CD4-positive, alpha-beta memory T cell (primary cell): ENCODE measurements around the gene TXNRD2. TPM values are rescaled to one million over a fixed set of nuclear protein-coding genes. Genes with fewer than 3 reads are reported as not detected.
"Not testable (repeated sequence)": the region's sequence is repeated elsewhere in the genome, so short reads cannot be mapped to it uniquely, and the experiment has no call there.

Experiments used
- CTCF ChIA-PET: fragments of 350-600 bp; sonication (Branson Sonifier 250); formaldehyde crosslinking; loops from one replicate; lab custom pipeline; 2021; ENCODE audit warnings: inconsistent platforms; ENCODE audit not compliant: partially characterized antibody; lab: Charles Lee
- POLR2A ChIA-PET: fragments of 350-600 bp; sonication (Branson Sonifier 250); formaldehyde crosslinking; loops from one replicate; lab custom pipeline; 2021; ENCODE audit not compliant: partially characterized antibody; lab: Charles Lee
- DNase-seq, 5 donors: peaks; one replicate each; pipeline versions ENCODE4 v3.0.0 to v3.0.0-alpha.2; 2020 to 2022; ENCODE audit warnings: mixed read lengths in 1 of 5
- H3K27ac ChIP-seq: one replicate; pipeline ENCODE4 v1.7.0; 2013; ENCODE audit warnings: low read depth, low read length
- H3K27me3 ChIP-seq: 2 replicates; pipeline ENCODE4 v1.7.0; 2013; ENCODE audit warnings: mild to moderate bottlenecking, low read length, moderate library complexity; ENCODE audit not compliant: insufficient read depth
- H3K36me3 ChIP-seq: 2 replicates; pipeline ENCODE4 v1.7.0; 2013; ENCODE audit warnings: mild to moderate bottlenecking, low read length, moderate library complexity; ENCODE audit not compliant: insufficient read depth
- H3K4me1 ChIP-seq: 2 replicates; pipeline ENCODE4 v1.7.0; 2013; ENCODE audit warnings: mild to moderate bottlenecking, low read length, moderate library complexity; ENCODE audit not compliant: insufficient read depth
- H3K4me3 ChIP-seq, 2 donors: one replicate each; pipeline ENCODE4 v1.7.0; 2013; ENCODE audit warnings: low read length in 2 of 2, mild to moderate bottlenecking in 1 of 2
- H3K9me3 ChIP-seq, 2 donors: one replicate each; pipeline ENCODE4 v1.7.0; 2013; ENCODE audit warnings: low read length in 2 of 2, control low read depth in 1 of 2; ENCODE audit not compliant: control insufficient read depth in 1 of 2
- H3K27ac Mint-ChIP-seq, 7 donors: one replicate each; pipeline ENCODE4 v1.8.0; 2020 to 2021; ENCODE audit warnings: mixed read lengths in 7 of 7, mild to moderate bottlenecking in 6 of 7, inconsistent platforms in 3 of 7, moderate library complexity in 3 of 7
- H3K27me3 Mint-ChIP-seq, 2 donors: one replicate each; pipeline ENCODE4 v1.8.0; 2020 to 2021; ENCODE audit warnings: mixed read lengths in 2 of 2
- H3K36me3 Mint-ChIP-seq, 2 donors: one replicate each; pipeline ENCODE4 v1.8.0; 2020 to 2021; ENCODE audit warnings: mixed read lengths in 2 of 2, inconsistent platforms in 1 of 2, mild to moderate bottlenecking in 1 of 2
- H3K4me1 Mint-ChIP-seq, 4 donors: one replicate each; pipeline ENCODE4 v1.8.0; 2020 to 2021; ENCODE audit warnings: mixed read lengths in 4 of 4, mild to moderate bottlenecking in 1 of 4
- H3K4me3 Mint-ChIP-seq, 8 donors: one replicate each; pipeline ENCODE4 v1.8.0; 2020 to 2021; ENCODE audit warnings: mixed read lengths in 8 of 8, mild to moderate bottlenecking in 7 of 8, moderate library complexity in 6 of 8, inconsistent platforms in 3 of 8
- H3K9me3 Mint-ChIP-seq, 8 donors: one replicate each; pipeline ENCODE4 v1.8.0; 2020 to 2021; ENCODE audit warnings: mixed read lengths in 8 of 8, mild to moderate bottlenecking in 5 of 8, inconsistent platforms in 3 of 8, moderate library complexity in 1 of 8
- intact Hi-C: fragments of 100-400 bp; cut with micrococcal nuclease; formaldehyde crosslinking; loops from one replicate; pipeline ENCODE4 v1.15.1; 2023
- polyA plus RNA-seq, 2 donors: library from polyadenylated mRNA; unstranded; fragments of 300-500 nt; fragmentation: Illumina TruSeq; gene quantifications; one replicate each; pipeline ENCODE4 v1.2.3, GENCODE V29; 2021
- total RNA-seq, 2 experiments: library from RNA; stranded (reverse); gene quantifications; one replicate each; pipeline ENCODE4 v1.2.3, GENCODE V29; 2021

TXNRD2 gene
- total and polyA plus RNA-seq, 4 experiments from 2014 or later = 8.5 to 35.9 (median 22.7) TPM

DNA sequence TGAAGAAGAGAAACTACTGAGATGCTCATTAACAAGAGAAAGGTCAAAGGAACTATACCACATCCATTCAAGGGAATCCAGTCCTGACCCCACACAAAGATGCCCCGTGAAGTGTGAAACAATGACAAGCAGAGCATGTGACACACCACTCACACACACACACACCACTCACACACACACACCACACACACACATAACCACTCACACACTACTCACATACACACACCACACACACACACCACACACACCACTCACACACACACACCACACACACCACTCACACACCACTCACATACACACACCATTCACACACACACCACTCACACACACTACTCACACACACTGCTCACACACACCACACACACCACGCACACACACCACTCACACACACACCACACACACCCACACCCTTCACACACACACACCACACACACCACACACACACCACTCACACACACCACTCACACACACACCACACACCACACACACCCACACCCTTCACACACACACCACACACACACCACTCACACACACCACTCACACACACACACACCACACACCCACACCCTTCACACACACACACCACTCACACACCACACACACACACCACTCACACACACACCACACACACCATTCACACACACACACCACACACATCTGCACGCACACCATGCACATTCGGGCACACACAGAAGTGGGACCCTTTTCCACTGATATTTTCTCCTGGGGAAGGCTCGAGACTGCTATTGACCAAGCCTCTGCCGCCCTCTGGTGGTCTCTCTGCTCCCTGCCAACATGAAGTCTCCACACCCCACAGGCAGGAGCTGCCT lies 32.1 kb downstream of the TXNRD2 start:
- Histone ChIP-seq H3K4me1 (peaks cover 7% of the 10 kb centered on the region), H3K4me3 (no peak overlapping the region), H3K36me3 (peaks cover 14% of the 10 kb centered on the region), H3K27me3 (no peaks in the 10 kb centered on the region), H3K9me3 (no peaks in the 10 kb centered on the region), H3K27ac (no peak overlapping the region)
- Mint-ChIP-seq H3K27ac (peak overlapping the region in 6 of 7 donors; percentile 22 to 92 (median 71)), H3K9me3 (peaks cover 0 to 6% (median 0%) of the 10 kb centered on the region in 8 donors), H3K27me3 (no peaks in the 10 kb centered on the region), H3K36me3 (peaks cover 30 to 34% of the 10 kb centered on the region in 2 donors), H3K4me1 (peaks cover 2 to 6% (median 5%) of the 10 kb centered on the region in 4 donors), H3K4me3 (peak overlapping the region in 2 of 8 donors; percentile 13 to 53)
- peak; percentile 73 to 77 (median 76) for DNase-seq
- ChIA-PET CTCF (interaction anchor here (0.6 to 5.9 kb wide), 16 partner anchors 9 to 198 kb away, joined by 3 to 100 read pairs (median 5); no protein-coding TSS in a partner anchor), POLR2A (interaction anchor here (0.7 to 1.4 kb wide), 5 partner anchors 13 to 179 kb away, joined by 3 to 8 read pairs (median 6); no protein-coding TSS in a partner anchor)
- intact Hi-C loops = loop anchor here (1.0 to 2.0 kb wide), 4 partner anchors 17 to 179 kb away; no protein-coding TSS in a partner anchor

DNA sequence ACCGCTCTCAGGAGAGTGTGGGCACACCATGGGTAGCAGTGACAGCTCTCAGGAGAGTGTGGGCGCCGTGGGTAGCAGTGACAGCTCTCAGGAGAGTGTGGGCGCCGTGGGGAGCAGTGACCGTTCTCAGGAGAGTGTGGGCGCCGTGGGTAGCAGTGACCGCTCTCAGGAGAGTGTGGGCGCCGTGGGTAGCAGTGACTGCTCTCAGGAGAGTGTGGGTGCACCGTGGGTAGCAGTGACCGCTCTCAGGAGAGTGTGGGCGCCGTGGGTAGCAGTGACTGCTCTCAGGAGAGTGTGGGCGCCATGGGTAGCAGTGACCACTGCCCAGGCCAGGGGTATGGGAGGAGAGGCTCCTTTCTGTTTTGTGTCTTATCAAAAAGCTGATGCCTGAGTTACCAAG lies 33.7 kb downstream of the TXNRD2 start:
- H3K9me3 Mint-ChIP-seq, H3K27me3 Mint-ChIP-seq, H3K4me3 Mint-ChIP-seq, POLR2A ChIA-PET, H3K4me1 Mint-ChIP-seq, DNase-seq, H3K36me3 ChIP-seq, H3K4me3 ChIP-seq, H3K9me3 ChIP-seq, H3K4me1 ChIP-seq, H3K27me3 ChIP-seq, H3K27ac ChIP-seq: not testable (repeated sequence)
- Mint-ChIP-seq H3K36me3 (peaks cover 13 to 18% of the 10 kb centered on the region in 2 donors), H3K27ac (peak overlapping the region in 1 of 7 donors; percentile 48)
- intact Hi-C loops = loop anchor here (2.0 kb wide), 1 partner anchor 15 kb away; no protein-coding TSS in a partner anchor
- CTCF ChIA-PET = interaction anchor here (0.8 to 0.9 kb wide), 2 partner anchors 152 to 178 kb away, joined by 3 read pairs; no protein-coding TSS in a partner anchor

DNA sequence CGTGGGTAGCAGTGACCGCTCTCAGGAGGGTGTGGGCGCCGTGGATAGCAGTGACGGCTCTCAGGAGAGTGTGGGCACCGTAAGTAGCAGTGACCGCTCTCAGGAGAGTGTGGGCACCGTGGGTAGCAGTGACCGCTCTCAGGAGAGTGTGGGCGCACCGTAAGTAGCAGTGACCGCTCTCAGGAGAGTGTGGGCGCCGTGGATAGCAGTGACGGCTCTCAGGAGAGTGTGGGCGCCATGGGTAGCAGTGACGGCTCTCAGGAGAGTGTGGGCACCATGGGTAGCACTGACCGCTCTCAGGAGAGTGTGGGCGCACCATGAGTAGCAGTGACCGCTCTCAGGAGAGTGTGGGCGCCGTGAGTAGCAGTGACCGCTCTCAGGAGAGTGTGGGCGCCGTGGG lies 34.8 kb downstream of the TXNRD2 start:
- peaks cover 12 to 18% of the 10 kb centered on the region in 2 donors for H3K36me3 Mint-ChIP-seq
- H3K9me3 Mint-ChIP-seq, H3K4me3 Mint-ChIP-seq, H3K27ac ChIP-seq, H3K27me3 ChIP-seq, intact Hi-C loops, H3K36me3 ChIP-seq, H3K27ac Mint-ChIP-seq, H3K4me1 Mint-ChIP-seq, H3K4me1 ChIP-seq, H3K9me3 ChIP-seq, DNase-seq, H3K4me3 ChIP-seq, POLR2A ChIA-PET, H3K27me3 Mint-ChIP-seq: not testable (repeated sequence)
- CTCF ChIA-PET = interaction anchor here (1.6 to 6.5 kb wide), 2 partner anchors 151 to 176 kb away, joined by 3 to 34 read pairs; no protein-coding TSS in a partner anchor

DNA sequence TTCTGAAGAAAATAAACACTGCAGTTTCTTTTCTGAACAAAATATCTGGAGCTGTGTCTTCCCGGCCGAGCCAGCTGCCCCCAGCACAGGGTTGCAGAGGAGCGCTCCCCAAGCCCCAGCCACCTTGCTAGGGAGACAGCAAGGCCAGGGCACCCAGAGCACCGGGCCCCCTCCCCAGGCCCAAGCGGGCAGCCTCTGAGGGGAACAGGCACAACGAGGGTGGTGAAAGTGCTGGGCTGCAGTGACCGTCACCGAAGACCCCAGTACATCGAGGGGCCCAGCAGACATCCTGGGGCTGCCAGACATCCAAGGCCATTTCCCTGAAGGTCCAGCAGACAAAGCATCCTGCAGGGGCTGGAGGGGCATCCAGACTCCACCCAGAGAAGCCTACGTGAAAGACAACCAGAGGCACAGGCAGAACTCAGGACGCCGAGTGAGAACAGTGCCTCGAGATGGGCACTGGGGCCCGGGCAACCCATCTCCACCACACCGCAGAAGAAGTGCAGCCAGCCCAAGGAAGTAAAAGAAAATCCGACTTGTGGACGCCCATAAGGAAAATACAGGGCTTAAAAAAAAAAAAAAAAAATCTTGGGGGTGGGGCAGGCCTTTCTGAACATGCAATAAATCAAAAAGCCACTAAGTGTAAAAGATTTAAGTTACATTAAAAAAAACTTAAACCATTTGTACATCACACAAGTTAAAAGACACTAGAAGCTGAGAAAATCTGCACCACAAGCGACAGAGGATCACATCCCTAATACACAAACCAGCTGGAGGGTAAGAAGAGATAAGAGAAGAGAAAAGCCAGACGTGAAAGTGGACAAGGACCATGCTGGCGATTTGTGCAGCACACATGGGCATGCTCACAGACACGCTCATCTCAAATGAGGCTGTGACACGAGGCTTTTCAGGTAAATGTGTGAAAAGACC lies 36.0 kb downstream of the TXNRD2 start:
- Histone ChIP-seq H3K36me3 (no peaks in the 10 kb centered on the region), H3K27ac (no peak overlapping the region), H3K4me1 (peaks cover 7% of the 10 kb centered on the region), H3K27me3 (no peaks in the 10 kb centered on the region), H3K4me3 (no peak overlapping the region), H3K9me3 (no peaks in the 10 kb centered on the region)
- H3K36me3 Mint-ChIP-seq = peaks cover 17 to 18% of the 10 kb centered on the region in 2 donors
- intact Hi-C loops = no loop called here
- ChIA-PET POLR2A (no interaction called here), CTCF (interaction anchor here (1.6 to 6.5 kb wide), 2 partner anchors 149 to 175 kb away, joined by 3 to 34 read pairs; no protein-coding TSS in a partner anchor)
- DNase-seq = no peak
- no peaks in the 10 kb centered on the region for H3K27me3 Mint-ChIP-seq
- H3K4me3 Mint-ChIP-seq = no peak overlapping the region
- H3K27ac Mint-ChIP-seq = no peak overlapping the region
- peaks cover 2 to 6% (median 5%) of the 10 kb centered on the region in 4 donors for H3K4me1 Mint-ChIP-seq
- H3K9me3 Mint-ChIP-seq = peaks cover 0 to 3% (median 0%) of the 10 kb centered on the region in 8 donors

DNA sequence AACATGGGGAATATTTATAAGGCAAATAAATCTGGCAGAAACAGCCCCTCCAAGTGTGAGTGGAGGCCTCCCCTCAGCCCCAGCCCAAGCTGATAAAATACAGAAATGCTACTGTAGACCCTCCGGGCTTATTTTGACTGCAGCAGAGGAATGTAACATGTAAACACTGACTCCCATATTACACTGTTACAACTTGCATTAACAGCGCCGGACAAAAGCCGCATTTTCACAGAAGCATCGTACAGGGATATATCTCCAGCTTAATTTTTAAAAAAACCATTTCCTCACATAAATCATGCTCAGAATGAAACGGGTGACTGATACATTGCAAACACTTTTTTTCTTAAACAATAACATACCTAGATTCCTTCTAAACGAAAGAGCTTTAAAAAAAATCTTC lies 36.7 kb downstream of the TXNRD2 start:
- Histone ChIP-seq H3K27me3 (no peaks in the 10 kb centered on the region), H3K9me3 (no peaks in the 10 kb centered on the region), H3K4me3 (no peak overlapping the region), H3K4me1 (peaks cover 7% of the 10 kb centered on the region), H3K27ac (no peak overlapping the region), H3K36me3 (no peaks in the 10 kb centered on the region)
- peaks cover 0 to 3% (median 0%) of the 10 kb centered on the region in 8 donors for H3K9me3 Mint-ChIP-seq
- ChIA-PET POLR2A (no interaction called here), CTCF (interaction anchor here (0.6 to 6.5 kb wide), 2 partner anchors 149 to 174 kb away, joined by 3 to 34 read pairs; no protein-coding TSS in a partner anchor)
- H3K27me3 Mint-ChIP-seq = no peaks in the 10 kb centered on the region
- no peak for DNase-seq
- intact Hi-C loops = no loop called here
- H3K27ac Mint-ChIP-seq = no peak overlapping the region
- peaks cover 2 to 5% (median 3%) of the 10 kb centered on the region in 4 donors for H3K4me1 Mint-ChIP-seq
- peaks cover 14 to 16% of the 10 kb centered on the region in 2 donors for H3K36me3 Mint-ChIP-seq
- no peak overlapping the region for H3K4me3 Mint-ChIP-seq

DNA sequence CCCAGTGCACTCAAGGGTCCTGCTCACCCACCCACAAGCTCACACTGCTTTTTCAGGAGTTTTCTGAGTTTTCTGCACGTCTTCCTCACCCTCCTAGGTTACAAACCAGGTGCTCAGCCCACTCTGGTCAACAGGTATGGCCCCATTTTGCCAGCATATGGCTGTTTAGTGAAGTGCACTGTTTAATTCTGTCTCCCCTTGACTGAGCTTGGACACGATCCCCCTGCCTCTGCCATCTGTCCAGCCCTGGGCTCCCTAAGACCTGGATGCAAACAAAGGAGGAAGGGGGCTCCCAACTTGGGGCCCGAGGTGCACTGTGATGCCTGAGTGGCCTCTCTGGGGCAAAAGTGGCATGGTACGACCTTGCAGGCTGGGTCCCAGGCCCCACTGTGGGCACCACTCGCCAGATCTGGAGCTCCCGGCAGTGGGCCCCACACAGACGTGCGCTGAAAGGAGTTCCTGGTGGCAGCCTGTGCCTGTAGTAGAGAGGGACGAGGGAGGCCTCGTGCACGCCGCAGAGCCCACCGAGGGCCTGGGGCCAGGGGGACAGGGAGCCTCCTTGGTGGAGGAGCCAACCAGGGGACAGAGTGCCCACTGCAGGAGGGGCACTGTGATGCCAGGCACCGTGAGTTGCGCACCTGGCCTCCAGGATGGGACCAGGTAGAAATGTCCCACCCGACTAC lies 37.3 kb downstream of the TXNRD2 start:
- intact Hi-C loops = no loop called here
- ChIA-PET CTCF (interaction anchor here (0.6 to 6.5 kb wide), 2 partner anchors 148 to 174 kb away, joined by 3 to 34 read pairs; no protein-coding TSS in a partner anchor), POLR2A (no interaction called here)
- no peak for DNase-seq
- peaks cover 13 to 15% of the 10 kb centered on the region in 2 donors for H3K36me3 Mint-ChIP-seq
- no peaks in the 10 kb centered on the region for H3K9me3 Mint-ChIP-seq
- Histone ChIP-seq H3K36me3 (no peaks in the 10 kb centered on the region), H3K9me3 (no peaks in the 10 kb centered on the region), H3K27ac (no peak overlapping the region), H3K27me3 (no peaks in the 10 kb centered on the region), H3K4me1 (peaks cover under 1% of the 10 kb centered on the region), H3K4me3 (no peak overlapping the region)
- H3K27me3 Mint-ChIP-seq = no peaks in the 10 kb centered on the region
- H3K27ac Mint-ChIP-seq = no peak overlapping the region
- H3K4me1 Mint-ChIP-seq = peaks cover 0 to 1% (median 0%) of the 10 kb centered on the region in 4 donors
- no peak overlapping the region for H3K4me3 Mint-ChIP-seq
